Measurements from ENCODE around the gene SPINDOC. TPM values are rescaled to one million over a fixed set of nuclear protein-coding genes. Genes with fewer than 3 reads are reported as not detected.
"Not testable (repeated sequence)": the region's sequence is repeated elsewhere in the genome, so short reads cannot be mapped to it uniquely, and the experiment has no call there.

The SPINDOC gene
- total RNA-seq, 2 donors from 2014 or later, result 13.3 to 13.5 TPM

GRCh38 chr11:63782749-63783148 lies 30.5 kb upstream of the SPINDOC start:
- ATAC-seq, result no peak
- intact Hi-C loops (cut with DNase I), result no loop called here
- no peak for DNase-seq

GRCh38 chr11:63783925-63784592 lies 29.2 kb upstream of the SPINDOC start:
- intact Hi-C loops (cut with DNase I), result no loop called here
- ATAC-seq (no peak), DNase-seq (no peak)

- DNase-seq, result no peak
- intact Hi-C loops (cut with DNase I), result no loop called here
- ATAC-seq, result no peak
Observed at GRCh38 chr11:63785823-63786222, 27.4 kb upstream of the SPINDOC start.

- intact Hi-C loops (cut with DNase I), result no loop called here
- ATAC-seq (no peak), DNase-seq (no peak)
Observed at GRCh38 chr11:63791495-63792167, 21.6 kb upstream of the SPINDOC start.

- ATAC-seq (no peak), DNase-seq (no peak)
- intact Hi-C loops (cut with DNase I), result no loop called here
Observed at GRCh38 chr11:63793161-63793560, 20.1 kb upstream of the SPINDOC start.

GRCh38 chr11:63795066-63795465 lies 18.2 kb upstream of the SPINDOC start:
- intact Hi-C loops (cut with DNase I), result no loop called here
- DNase-seq, result no peak
- no peak for ATAC-seq

- intact Hi-C loops (cut with DNase I), result no loop called here
- ATAC-seq (no peak), DNase-seq (no peak)
Observed at GRCh38 chr11:63800921-63801320, 12.3 kb upstream of the SPINDOC start.

GRCh38 chr11:63802637-63803414 lies 10.4 kb upstream of the SPINDOC start:
- no peak for DNase-seq
- no peak for ATAC-seq
- intact Hi-C loops (cut with DNase I), result no loop called here

GRCh38 chr11:63804259-63804658 lies 9.0 kb upstream of the SPINDOC start:
- no peak for ATAC-seq
- DNase-seq, result no peak
- intact Hi-C loops (cut with DNase I), result no loop called here

- intact Hi-C loops (cut with DNase I), result no loop called here
- DNase-seq (no peak), ATAC-seq (peak; percentile 78 to 96)
Observed at GRCh38 chr11:63805844-63806415, 7.3 kb upstream of the SPINDOC start.

GRCh38 chr11:63810383-63810782 lies 2.9 kb upstream of the SPINDOC start:
- DNase-seq; intact Hi-C loops (cut with DNase I); ATAC-seq: not testable (repeated sequence)

- DNase-seq (no peak), ATAC-seq (no peak)
- intact Hi-C loops (cut with DNase I), result no loop called here
Observed at GRCh38 chr11:63811522-63811921, 1.7 kb upstream of the SPINDOC start.

- ATAC-seq, result peak; percentile 51 to 72
- intact Hi-C loops (cut with DNase I), result loop anchor here in 1 of 2 donors (2.0 kb wide), 1 partner anchor 45 kb away; the partner anchor contains the start of gene ZFTA
Observed at GRCh38 chr11:63813563-63814382, 517 bp downstream of the SPINDOC start.

GRCh38 chr11:63814383-63814736 lies 1.1 kb downstream of the SPINDOC start:
- DNase-seq (no peak), ATAC-seq (no peak)
- intact Hi-C loops (cut with DNase I), result no loop called here

More at GRCh38 chr11:63813563-63814382, 517 bp downstream of the SPINDOC start:
- peak; percentile 66 for DNase-seq

- ATAC-seq (no peak), DNase-seq (no peak)
- intact Hi-C loops (cut with DNase I), result no loop called here
Observed at GRCh38 chr11:63816166-63816565, 2.9 kb downstream of the SPINDOC start.

- intact Hi-C loops (cut with DNase I), result no loop called here
- no peak for ATAC-seq
- DNase-seq, result no peak
Observed at GRCh38 chr11:63816732-63817131, 3.5 kb downstream of the SPINDOC start.

GRCh38 chr11:63817758-63818498 lies 4.7 kb downstream of the SPINDOC start:
- intact Hi-C loops (cut with DNase I), result no loop called here
- ATAC-seq, result no peak
- no peak for DNase-seq

GRCh38 chr11:63818609-63819008 lies 5.4 kb downstream of the SPINDOC start:
- DNase-seq, result no peak
- no peak for ATAC-seq
- intact Hi-C loops (cut with DNase I), result no loop called here

All from left cardiac atrium (tissue), 4 donors.